ENCODE results near the gene ERCC2. TPM values are rescaled to one million over a fixed set of nuclear protein-coding genes. Genes with fewer than 3 reads are reported as not detected.

ERCC2 gene
- total RNA-seq (2021; ENCODE audit: unreplicated experiment) (58.9 TPM), Bru-seq, nascent RNA (percentile 59 among the genes with signal in this experiment), BruChase-seq, experiment 1, labeled RNA remaining after a 6-hour chase (percentile 70 among the genes with signal in this experiment), BruChase-seq, experiment 2, labeled RNA remaining after a 2-hour chase (percentile 68 among the genes with signal in this experiment)
- 44.4 and 46.7 TPM in 2 replicates for polyA plus RNA-seq (2012)
- long read RNA-seq, full-length matches to known transcripts = 21 of 62 reads
- long read RNA-seq, partial matches to known transcripts = 17 of 62 reads
- long read RNA-seq, other reads (novel, unspliced or antisense) = 24 of 62 reads

- Histone ChIP-seq H3K27ac (ENCODE audit: low read depth, low read length) (peak within 1 kb of the TSS; percentile 71), H3K4me2 (ENCODE audit: low read length) (peak within 1 kb of the TSS; percentile 93), H3K9ac (ENCODE audit: low read length) (peak within 1 kb of the TSS; percentile 91), H3K79me2 (ENCODE audit: insufficient read depth, low read length) (peaks cover 15% of the 10 kb centered on the region; the same call in 1 of the 2 replicates), H3K9me3 (ENCODE audit: control insufficient read depth in 1 of 2, insufficient read depth in 1 of 2, low read depth in 1 of 2, low read length in 2 of 2) (no peaks in the 10 kb centered on the region), H3K4me1 (ENCODE audit: control insufficient read depth in 1 of 2, insufficient read depth in 2 of 2, low read length in 2 of 2) (peaks cover 5 to 21% of the 10 kb centered on the region in 2 experiments; a peak in 3 of 4 replicates), H3K9me2 (ENCODE audit: insufficient read depth) (no peaks in the 10 kb centered on the region), H2AFZ (ENCODE audit: low read depth, low read length, poor library complexity, severe bottlenecking) (peak within 1 kb of the TSS; percentile 95), H4K20me1 (ENCODE audit: insufficient read depth) (no peaks in the 10 kb centered on the region), H3K4me3 (replicated peaks in 1 of 2; ENCODE audit: low read depth in 1 of 2, low read length in 2 of 2) (peak within 1 kb of the TSS; percentile 86 to 90), H3K36me3 (ENCODE audit: control insufficient read depth in 1 of 2, insufficient read depth in 2 of 2, low read length in 2 of 2) (peaks cover 0 to 3% of the 10 kb centered on the region in 2 experiments; a peak in 1 of 4 replicates), H3K27me3 (ENCODE audit: insufficient read depth, low read length) (no peaks in the 10 kb centered on the region)
- TF ChIP-seq ZFX (IDR thresholded peaks at IDR 0.05) = peak; percentile 33; the same call in 1 of the 2 replicates
- TF ChIP-seq RAD21 (IDR thresholded peaks at IDR 0.05; ENCODE audit: low read depth) = no peak
- no peak for TF ChIP-seq EZH2 (IDR thresholded peaks at IDR 0.05)
- TF ChIP-seq ZNF274 (IDR thresholded peaks at IDR 0.05; ENCODE audit: low read depth, low read length) = no peak
- TF ChIP-seq ELF1 (IDR thresholded peaks at IDR 0.05; ENCODE audit: borderline replicate concordance, low read depth) = no peak
- TF ChIP-seq TCF7L2 (IDR thresholded peaks at IDR 0.05; ENCODE audit: borderline replicate concordance, extremely low read depth, insufficient read depth, insufficient read length) = no peak
- peak; percentile 99 for TF ChIP-seq SP1 (IDR thresholded peaks at IDR 0.05; ENCODE audit: low read depth)
- TF ChIP-seq MAX (IDR thresholded peaks at IDR 0.05) = no peak
- TF ChIP-seq POLR2A (IDR thresholded peaks at IDR 0.05; ENCODE audit: borderline replicate concordance, extremely low read depth, insufficient read depth, insufficient read length) = peak; percentile 79
- TSS peak; percentile 95 for BruUV-seq (replicated peaks)
- ChIA-PET POLR2A (no interaction called here), CTCF (interaction anchor here (1.7 to 1.8 kb wide), 2 partner anchors 32 to 115 kb away, joined by 3 to 9 read pairs; no protein-coding TSS in a partner anchor), RAD21 (ENCODE audit: low non-redundant PET in 1 of 2, low total read pairs in 2 of 2, uncharacterized antibody in 2 of 2, unreplicated experiment in 2 of 2) (interaction anchor here in 1 of 2 experiments (0.6 kb wide), 1 partner anchor 56 kb away, joined by 3 read pairs; no protein-coding TSS in a partner anchor)
- ATAC-seq = peak; percentile 97
- peak; percentile 98 for DNase-seq (ENCODE audit: low read depth, low spot score)
- intact Hi-C loops (cut with micrococcal nuclease) = no loop called here
These were observed at the start of gene ERCC2 for GRCh38 chr19:45370410-45371204. TSS of gene ERCC2 (minus strand) at chr19:45370573. CDS start at chr19:45370540, 33 bp downstream.
